Measurements from ENCODE around the gene GPC6. TPM values are rescaled to one million over a fixed set of nuclear protein-coding genes. Genes with fewer than 3 reads are reported as not detected.

The GPC6 gene
- total RNA-seq, 1 donor: 77.8 TPM

DNA sequence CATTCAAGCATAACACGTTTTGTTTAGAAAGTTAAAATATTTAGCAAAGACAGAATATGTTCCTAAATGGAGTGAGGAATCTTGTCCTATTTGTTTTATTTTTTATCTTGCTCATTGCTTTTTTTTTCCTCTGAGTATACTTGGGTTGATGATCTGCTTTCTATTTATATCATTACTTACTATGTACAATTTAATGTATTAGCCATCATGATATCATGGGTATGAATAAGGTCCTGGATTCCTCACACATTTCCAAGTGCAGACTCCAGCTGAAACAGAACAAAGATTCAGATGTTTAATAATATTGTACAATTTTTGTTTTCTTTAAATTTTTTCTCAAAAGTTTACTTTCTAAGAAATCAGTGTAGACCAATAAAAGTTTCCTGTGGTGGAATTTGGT lies 388.2 kb downstream of the GPC6 start:
- H3K27ac ChIP-seq (ENCODE audit: low read depth, low read length): no peak overlapping the region
- H3K36me3 ChIP-seq (ENCODE audit: insufficient read depth, low read length): no peaks in the 10 kb centered on the region
- H3K27me3 ChIP-seq (ENCODE audit: insufficient read depth, low read length): no peaks in the 10 kb centered on the region
- no peak for DNase-seq (ENCODE audit: insufficient read length, low spot score, missing footprints)
- no peak overlapping the region for H3K4me3 ChIP-seq (ENCODE audit: insufficient read depth, low read length)
- no peaks in the 10 kb centered on the region for H3K4me1 ChIP-seq (ENCODE audit: insufficient read depth, low read length)
- no peaks in the 10 kb centered on the region for H3K9me3 ChIP-seq (ENCODE audit: low read depth, low read length)
- TF ChIP-seq, protein P1, sequence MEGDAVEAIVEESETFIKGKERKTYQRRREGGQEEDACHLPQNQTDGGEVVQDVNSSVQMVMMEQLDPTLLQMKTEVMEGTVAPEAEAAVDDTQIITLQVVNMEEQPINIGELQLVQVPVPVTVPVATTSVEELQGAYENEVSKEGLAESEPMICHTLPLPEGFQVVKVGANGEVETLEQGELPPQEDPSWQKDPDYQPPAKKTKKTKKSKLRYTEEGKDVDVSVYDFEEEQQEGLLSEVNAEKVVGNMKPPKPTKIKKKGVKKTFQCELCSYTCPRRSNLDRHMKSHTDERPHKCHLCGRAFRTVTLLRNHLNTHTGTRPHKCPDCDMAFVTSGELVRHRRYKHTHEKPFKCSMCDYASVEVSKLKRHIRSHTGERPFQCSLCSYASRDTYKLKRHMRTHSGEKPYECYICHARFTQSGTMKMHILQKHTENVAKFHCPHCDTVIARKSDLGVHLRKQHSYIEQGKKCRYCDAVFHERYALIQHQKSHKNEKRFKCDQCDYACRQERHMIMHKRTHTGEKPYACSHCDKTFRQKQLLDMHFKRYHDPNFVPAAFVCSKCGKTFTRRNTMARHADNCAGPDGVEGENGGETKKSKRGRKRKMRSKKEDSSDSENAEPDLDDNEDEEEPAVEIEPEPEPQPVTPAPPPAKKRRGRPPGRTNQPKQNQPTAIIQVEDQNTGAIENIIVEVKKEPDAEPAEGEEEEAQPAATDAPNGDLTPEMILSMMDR (IDR thresholded peaks at IDR 0.05; ENCODE audit: extremely low read depth, low read depth, low read length): no peak
- no peaks in the 10 kb centered on the region for H4K20me1 ChIP-seq (ENCODE audit: insufficient read depth, low read length)
- H2AFZ ChIP-seq (ENCODE audit: low read length): no peak overlapping the region
- H3K4me2 ChIP-seq (ENCODE audit: insufficient read depth, low read length): no peak overlapping the region
- no peaks in the 10 kb centered on the region for H3K79me2 ChIP-seq (ENCODE audit: insufficient read depth, low read length)

DNA sequence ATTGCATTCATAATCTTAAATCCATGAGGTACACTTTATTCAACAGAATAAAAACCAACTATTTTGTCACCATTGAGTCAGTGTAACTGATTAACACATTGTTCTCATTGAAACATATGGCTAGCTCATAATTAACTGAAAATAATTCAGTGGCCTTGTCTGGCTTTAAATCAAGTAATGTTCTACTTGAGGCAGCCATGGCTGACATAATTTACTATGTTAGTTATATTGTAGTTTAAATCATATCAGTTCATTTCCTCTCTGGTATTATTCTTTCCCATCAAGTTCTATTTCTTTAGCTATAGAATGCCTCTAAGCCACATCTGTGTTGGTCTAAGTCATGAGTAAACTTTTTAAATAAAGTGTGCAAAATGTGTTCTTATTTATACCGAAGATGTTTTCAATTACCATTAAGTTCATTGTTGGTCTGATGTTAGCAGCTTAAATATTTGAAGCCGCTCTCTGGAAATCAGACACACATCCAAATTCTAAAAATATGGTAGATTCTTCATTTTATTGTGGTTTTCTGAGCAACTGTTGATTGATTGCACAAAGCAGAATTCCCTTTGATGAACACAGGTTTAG lies 393.7 kb downstream of the GPC6 start:
- DNase-seq (ENCODE audit: insufficient read length, low spot score, missing footprints): no peak
- Histone ChIP-seq H3K27me3 (ENCODE audit: insufficient read depth, low read length) (no peaks in the 10 kb centered on the region), H2AFZ (ENCODE audit: low read length) (no peak overlapping the region), H3K4me2 (ENCODE audit: insufficient read depth, low read length) (no peak overlapping the region), H3K9me3 (ENCODE audit: low read depth, low read length) (no peaks in the 10 kb centered on the region), H3K36me3 (ENCODE audit: insufficient read depth, low read length) (no peaks in the 10 kb centered on the region), H3K79me2 (ENCODE audit: insufficient read depth, low read length) (no peaks in the 10 kb centered on the region), H3K4me1 (ENCODE audit: insufficient read depth, low read length) (no peaks in the 10 kb centered on the region), H3K27ac (ENCODE audit: low read depth, low read length) (no peak overlapping the region), H3K4me3 (ENCODE audit: insufficient read depth, low read length) (no peak overlapping the region), H4K20me1 (ENCODE audit: insufficient read depth, low read length) (no peaks in the 10 kb centered on the region)
- TF ChIP-seq, protein P1 (IDR thresholded peaks at IDR 0.05; ENCODE audit: extremely low read depth, low read depth, low read length): no peak

DNA sequence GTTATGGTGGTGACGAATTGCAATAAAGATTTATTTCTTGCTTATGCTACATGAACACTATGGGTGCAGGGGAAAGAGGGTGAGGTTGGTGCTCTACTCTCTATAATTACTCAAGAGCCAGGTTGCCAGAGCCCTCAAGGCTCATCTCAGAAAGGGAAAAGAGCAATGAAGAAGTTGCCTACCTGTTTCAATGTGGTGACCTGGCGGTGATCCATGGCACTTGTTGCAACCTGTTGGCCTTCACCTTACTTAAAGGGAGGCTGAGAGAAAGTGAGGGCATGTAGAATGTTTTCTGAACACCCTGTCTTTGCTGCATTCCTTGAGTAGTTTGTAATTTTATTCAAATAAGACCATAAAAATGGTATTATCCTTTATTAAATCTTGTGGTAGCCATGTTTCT lies 394.4 kb downstream of the GPC6 start:
- TF ChIP-seq, protein P1 (IDR thresholded peaks at IDR 0.05; ENCODE audit: extremely low read depth, low read depth, low read length): no peak

DNA sequence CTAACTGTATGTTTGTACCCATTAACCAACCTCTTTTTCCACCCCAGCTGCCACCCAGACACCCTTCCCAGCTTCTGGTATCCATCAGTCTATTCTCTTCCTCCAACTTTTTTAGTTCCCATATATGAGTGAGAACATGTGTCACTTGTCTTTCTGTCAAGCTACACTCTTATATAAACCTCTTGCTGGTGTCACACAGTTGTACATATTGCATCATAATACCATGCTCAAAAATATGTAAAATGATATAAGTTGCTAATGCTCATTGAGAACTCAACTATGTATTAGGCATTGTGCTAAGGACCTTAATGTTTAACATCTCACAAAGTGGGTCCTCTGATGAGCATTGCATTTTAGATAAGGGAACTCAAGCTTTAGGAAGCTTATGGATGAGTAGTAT lies 395.4 kb downstream of the GPC6 start:
- Histone ChIP-seq H3K27me3 (ENCODE audit: insufficient read depth, low read length) (no peaks in the 10 kb centered on the region), H2AFZ (ENCODE audit: low read length) (no peak overlapping the region), H3K9me3 (ENCODE audit: low read depth, low read length) (no peaks in the 10 kb centered on the region), H3K4me3 (ENCODE audit: insufficient read depth, low read length) (no peak overlapping the region), H3K4me2 (ENCODE audit: insufficient read depth, low read length) (no peak overlapping the region), H4K20me1 (ENCODE audit: insufficient read depth, low read length) (no peaks in the 10 kb centered on the region), H3K36me3 (ENCODE audit: insufficient read depth, low read length) (no peaks in the 10 kb centered on the region), H3K79me2 (ENCODE audit: insufficient read depth, low read length) (no peaks in the 10 kb centered on the region), H3K27ac (ENCODE audit: low read depth, low read length) (no peak overlapping the region), H3K4me1 (ENCODE audit: insufficient read depth, low read length) (no peaks in the 10 kb centered on the region)
- TF ChIP-seq, protein P1 (IDR thresholded peaks at IDR 0.05; ENCODE audit: extremely low read depth, low read depth, low read length): no peak
- no peak for DNase-seq (ENCODE audit: insufficient read length, low spot score, missing footprints)

More for the DNA sequence above, 394.4 kb downstream of the GPC6 start:
- H2AFZ ChIP-seq (ENCODE audit: low read length): no peak overlapping the region
- no peaks in the 10 kb centered on the region for H3K9me3 ChIP-seq (ENCODE audit: low read depth, low read length)
- no peaks in the 10 kb centered on the region for H4K20me1 ChIP-seq (ENCODE audit: insufficient read depth, low read length)
- no peaks in the 10 kb centered on the region for H3K79me2 ChIP-seq (ENCODE audit: insufficient read depth, low read length)
- no peak overlapping the region for H3K4me3 ChIP-seq (ENCODE audit: insufficient read depth, low read length)
- H3K36me3 ChIP-seq (ENCODE audit: insufficient read depth, low read length): no peaks in the 10 kb centered on the region
- DNase-seq (ENCODE audit: insufficient read length, low spot score, missing footprints): no peak
- no peaks in the 10 kb centered on the region for H3K27me3 ChIP-seq (ENCODE audit: insufficient read depth, low read length)
- no peaks in the 10 kb centered on the region for H3K4me1 ChIP-seq (ENCODE audit: insufficient read depth, low read length)
- H3K4me2 ChIP-seq (ENCODE audit: insufficient read depth, low read length): no peak overlapping the region
- no peak overlapping the region for H3K27ac ChIP-seq (ENCODE audit: low read depth, low read length)

Data from osteoblast (primary cell).